ENCODE measurements around the gene MESD. TPM values are rescaled to one million over a fixed set of nuclear protein-coding genes. Genes with fewer than 3 reads are reported as not detected.

The MESD gene
- total RNA-seq, 6 experiments from 2014 or later = 31.8 to 42.1 (median 38.3) TPM

- Mint-ChIP-seq H3K27me3 (ENCODE audit: insufficient read depth) (no peaks in the 10 kb centered on the region), H3K36me3 (ENCODE audit: low read depth) (peaks cover 17% of the 10 kb centered on the region), H3K9me3 (no peaks in the 10 kb centered on the region), H3K4me3 (no peak overlapping the region), H3K27ac (no peak overlapping the region), H3K4me1 (ENCODE audit: low read depth) (peaks cover 31% of the 10 kb centered on the region)
- no peak for DNase-seq
- no peak for TF ChIP-seq CTCF (IDR thresholded peaks at IDR 0.05)
Measured at GRCh38 chr15:80976851-80977250, 12.8 kb downstream of the MESD start.

- Mint-ChIP-seq H3K27ac (no peak overlapping the region), H3K9me3 (no peaks in the 10 kb centered on the region), H3K36me3 (ENCODE audit: low read depth) (peaks cover 13% of the 10 kb centered on the region), H3K4me3 (no peak overlapping the region), H3K27me3 (ENCODE audit: insufficient read depth) (peaks cover 4% of the 10 kb centered on the region), H3K4me1 (ENCODE audit: low read depth) (peaks cover 36% of the 10 kb centered on the region)
- DNase-seq = no peak
- TF ChIP-seq CTCF (IDR thresholded peaks at IDR 0.05) = no peak
Measured at GRCh38 chr15:80974914-80975313, 14.7 kb downstream of the MESD start.

GRCh38 chr15:80972276-80972675 lies 17.3 kb downstream of the MESD start:
- Mint-ChIP-seq H3K36me3 (ENCODE audit: low read depth) (no peaks in the 10 kb centered on the region; the same call in 1 of the 2 replicates), H3K27ac (no peak overlapping the region), H3K4me3 (no peak overlapping the region; the same call in 1 of the 2 replicates), H3K9me3 (no peaks in the 10 kb centered on the region), H3K4me1 (ENCODE audit: low read depth) (peaks cover 23% of the 10 kb centered on the region), H3K27me3 (ENCODE audit: insufficient read depth) (peaks cover 4% of the 10 kb centered on the region)
- no peak for TF ChIP-seq CTCF (IDR thresholded peaks at IDR 0.05)
- no peak for DNase-seq

- H3K4me1 Mint-ChIP-seq (ENCODE audit: low read depth) = peaks cover 23% of the 10 kb centered on the region
- no peak overlapping the region for H3K27ac Mint-ChIP-seq
- no peaks in the 10 kb centered on the region for H3K36me3 Mint-ChIP-seq (ENCODE audit: low read depth)
- no peak overlapping the region for H3K4me3 Mint-ChIP-seq
- no peaks in the 10 kb centered on the region for H3K9me3 Mint-ChIP-seq
- DNase-seq = no peak
- no peak for TF ChIP-seq CTCF (IDR thresholded peaks at IDR 0.05)
- H3K27me3 Mint-ChIP-seq (ENCODE audit: insufficient read depth) = peaks cover 4% of the 10 kb centered on the region
Measured at GRCh38 chr15:80971143-80971542, 18.5 kb downstream of the MESD start.

- H3K4me3 Mint-ChIP-seq = no peak overlapping the region
- no peak for TF ChIP-seq CTCF (IDR thresholded peaks at IDR 0.05)
- no peak for DNase-seq
- no peak overlapping the region for H3K27ac Mint-ChIP-seq
- peaks cover under 1% of the 10 kb centered on the region; the same call in 1 of the 2 replicates for H3K36me3 Mint-ChIP-seq (ENCODE audit: low read depth)
- H3K4me1 Mint-ChIP-seq (ENCODE audit: low read depth) = peaks cover 23% of the 10 kb centered on the region
- peaks cover under 1% of the 10 kb centered on the region; the same call in 1 of the 2 replicates for H3K9me3 Mint-ChIP-seq
- peaks cover 4% of the 10 kb centered on the region for H3K27me3 Mint-ChIP-seq (ENCODE audit: insufficient read depth)
Measured at GRCh38 chr15:80970658-80971057, 19.0 kb downstream of the MESD start.
